CD4-positive, alpha-beta T cell (primary cell): Measurements from ENCODE around the gene POLR2M. TPM values are rescaled to one million over a fixed set of nuclear protein-coding genes. Genes with fewer than 3 reads are reported as not detected.

Experiments used
- ATAC-seq: fragments of 200-7000 bp; cut with Tn5 transposase; one replicate; pipeline ENCODE4 v1.10.0; 2022; ENCODE audit warnings: mild to moderate bottlenecking; ENCODE audit not compliant: poor library complexity
- CTCF ChIA-PET: fragments of 350-600 bp; sonication (Branson Sonifier 250); formaldehyde crosslinking; loops from one replicate; lab custom pipeline; 2021; ENCODE audit warnings: antibody characterized with exemption, inconsistent platforms; lab: Charles Lee
- POLR2A ChIA-PET: fragments of 350-600 bp; sonication (Branson Sonifier 250); formaldehyde crosslinking; loops from one replicate; lab custom pipeline; 2021; ENCODE audit warnings: antibody characterized with exemption, inconsistent platforms; lab: Charles Lee
- DNase-seq, 14 experiments: peaks; one replicate each; pipeline ENCODE4 v3.0.0-alpha.2; 2013 to 2020; ENCODE audit warnings: mixed read lengths in 2 of 14
- H3K27ac ChIP-seq, 2 donors: one replicate each; pipeline versions ENCODE4 v1.5.1 to v1.7.0; 2013; ENCODE audit warnings: low read length in 2 of 2, low read depth in 1 of 2, mild to moderate bottlenecking in 1 of 2
- H3K27me3 ChIP-seq, 2 experiments: 1 replicate in 1 of 2; 2 replicates in 1 of 2; pipeline versions ENCODE4 v1.6.1 to v1.7.0; 2013; ENCODE audit warnings: low read length in 2 of 2, control low read depth in 1 of 2, mild to moderate bottlenecking in 1 of 2, moderate library complexity in 1 of 2; ENCODE audit not compliant: insufficient read depth in 2 of 2, control insufficient read depth in 1 of 2
- H3K36me3 ChIP-seq: one replicate; pipeline ENCODE4 v1.6.1; 2013; ENCODE audit warnings: low read length, control low read depth; ENCODE audit not compliant: insufficient read depth
- H3K4me1 ChIP-seq: one replicate; pipeline ENCODE4 v1.6.1; 2013; ENCODE audit warnings: low read length, control low read depth; ENCODE audit not compliant: insufficient read depth
- H3K4me3 ChIP-seq: one replicate; pipeline ENCODE4 v1.5.1; 2013; ENCODE audit warnings: mild to moderate bottlenecking, low read length, moderate library complexity
- H3K9me3 ChIP-seq, 2 experiments: 1 replicate in 1 of 2; 2 replicates in 1 of 2; pipeline versions ENCODE4 v1.6.1 to v1.7.0; 2013; ENCODE audit warnings: low read length in 2 of 2, mild to moderate bottlenecking in 2 of 2, control low read depth in 1 of 2, moderate library complexity in 1 of 2; ENCODE audit not compliant: control insufficient read depth in 1 of 2, insufficient read depth in 1 of 2
- H3K27ac Mint-ChIP-seq: one replicate; pipeline ENCODE4 v1.8.0; 2020; ENCODE audit warnings: mixed read lengths
- H3K27me3 Mint-ChIP-seq: one replicate; pipeline ENCODE4 v1.8.0; 2021; ENCODE audit warnings: mixed read lengths
- H3K36me3 Mint-ChIP-seq: one replicate; pipeline ENCODE4 v1.8.0; 2021; ENCODE audit warnings: low read depth, mixed read lengths
- H3K4me1 Mint-ChIP-seq: one replicate; pipeline ENCODE4 v1.8.0; 2021; ENCODE audit warnings: low read depth, mixed read lengths
- H3K4me3 Mint-ChIP-seq: one replicate; pipeline ENCODE4 v1.8.0; 2020; ENCODE audit warnings: mild to moderate bottlenecking, mixed read lengths
- H3K9me3 Mint-ChIP-seq: one replicate; pipeline ENCODE4 v1.8.0; 2020; ENCODE audit warnings: mixed read lengths
- CTCF ChIP-seq: fragments of 200-600 bp; IDR thresholded peaks from one replicate; pipeline ENCODE4 v1.8.0; 2022; ENCODE audit warnings: antibody characterized with exemption, mild to moderate bottlenecking
- intact Hi-C, 2 experiments: fragments of 100-400 bp; cut with DNase I in 1 of 2; cut with micrococcal nuclease in 1 of 2; formaldehyde crosslinking; loops; one replicate each; pipeline versions ENCODE4 v1.15.1 to v1.9.0; 2023 to 2025; cut with DNase I, micrococcal nuclease
- total RNA-seq, 174 experiments: library from RNA in 2 of 174; stranded (reverse) in 2 of 174; gene quantifications; one replicate each; pipeline ENCODE4 v1.2.3 and lab custom pipeline; 2021 to 2026

Gene POLR2M
- total RNA-seq, 2 experiments from 2014 or later: 88.5 to 109 TPM

- no peaks in the 10 kb centered on the region for H3K9me3 Mint-ChIP-seq
- DNase-seq: no peak
- Histone ChIP-seq H3K4me1 (peaks cover 7% of the 10 kb centered on the region), H3K27ac (no peak overlapping the region), H3K9me3 (no peaks in the 10 kb centered on the region), H3K4me3 (no peak overlapping the region), H3K27me3 (no peaks in the 10 kb centered on the region), H3K36me3 (no peaks in the 10 kb centered on the region)
- intact Hi-C loops: no loop called here
- no peak for TF ChIP-seq CTCF
- H3K4me1 Mint-ChIP-seq: peaks cover 13% of the 10 kb centered on the region
- no peaks in the 10 kb centered on the region for H3K36me3 Mint-ChIP-seq
- no peak overlapping the region for H3K27ac Mint-ChIP-seq
- CTCF ChIA-PET: no interaction called here
- H3K4me3 Mint-ChIP-seq: no peak overlapping the region
- ATAC-seq: no peak
- H3K27me3 Mint-ChIP-seq: no peaks in the 10 kb centered on the region
- POLR2A ChIA-PET: no interaction called here
These were observed 56.9 kb downstream of the POLR2M start for GRCh38 chr15:57763176-57763964.

Other genes starting within 250 kb of the POLR2M start
- gene MYZAP, start 114.8 kb upstream of the POLR2M start, total RNA-seq: 1 to 10 TPM in 1 of 2 experiments, under 1 TPM in 1; 0.66 to 1.1 TPM